H1 (cell line): Measurements from ENCODE around the gene ADCY1. TPM values are rescaled to one million over a fixed set of nuclear protein-coding genes. Genes with fewer than 3 reads are reported as not detected.

Source experiments
- CTCF ChIA-PET: fragments of 300-600 bp; sonication (Branson Sonifier 250); formaldehyde crosslinking; loops from one replicate; lab custom pipeline; 2021; ENCODE audit not compliant: partially characterized antibody; lab: Charles Lee
- POLR2A ChIA-PET: fragments of 300-600 bp; sonication (Branson Sonifier 250); formaldehyde crosslinking; loops from one replicate; lab custom pipeline; 2021; ENCODE audit warnings: inconsistent platforms; ENCODE audit not compliant: partially characterized antibody; lab: Charles Lee
- DNase-seq, 2 experiments: peaks; one replicate each; pipeline versions ENCODE4 v3.0.0 to v3.0.0-alpha.2; 2010 to 2022; ENCODE audit warnings: low spot score in 2 of 2, low read depth in 1 of 2, mixed read lengths in 1 of 2
- FAIRE-seq: peaks from 2 replicates; lab custom pipeline; 2011; peaks lifted over from hg19 to GRCh38; lab: Jason Lieb, UNC
- H2AFZ ChIP-seq: 2 replicates; pipeline ENCODE4 v1.8.1; 2012; ENCODE audit warnings: low read length, inconsistent platforms
- H2AK5ac ChIP-seq: 2 replicates; pipeline ENCODE4 v1.6.1; 2013; ENCODE audit warnings: low read depth, low read length
- H2BK120ac ChIP-seq: replicated peaks from 2 replicates; pipeline ENCODE3; 2013; ENCODE audit warnings: low read depth, low read length, inconsistent platforms
- H2BK12ac ChIP-seq: 2 replicates; pipeline ENCODE4 v1.6.1; 2013; ENCODE audit warnings: low read depth, low read length
- H2BK15ac ChIP-seq: 2 replicates; pipeline ENCODE4 v1.6.1; 2013; ENCODE audit warnings: low read length
- H2BK20ac ChIP-seq: 2 replicates; pipeline ENCODE4 v1.6.1; 2013; ENCODE audit warnings: low read length
- H2BK5ac ChIP-seq: 2 replicates; pipeline ENCODE4 v1.6.1; 2013; ENCODE audit warnings: low read depth, low read length
- H3K14ac ChIP-seq: 2 replicates; pipeline ENCODE4 v1.6.1; 2013; ENCODE audit warnings: inconsistent platforms; ENCODE audit not compliant: insufficient read length
- H3K18ac ChIP-seq: 2 replicates; pipeline ENCODE4 v1.6.1; 2013; ENCODE audit warnings: low read length; ENCODE audit errors: extremely low read depth
- H3K23ac ChIP-seq: 2 replicates; pipeline ENCODE4 v1.6.1; 2013; ENCODE audit warnings: inconsistent platforms; ENCODE audit not compliant: insufficient read length
- H3K23me2 ChIP-seq: 2 replicates; pipeline ENCODE4 v1.6.1; 2013; ENCODE audit warnings: low read depth, low read length
- H3K27ac ChIP-seq: 2 replicates; pipeline ENCODE4 v1.6.1; 2011; ENCODE audit warnings: low read depth, low read length, inconsistent platforms
- H3K27me3 ChIP-seq, 4 experiments: replicated peaks in 1 of 4; 1 replicate in 1 of 4; 2 replicates in 3 of 4; pipeline versions ENCODE4 v1.6.1 to v1.8.1; 2011 to 2013; ENCODE audit warnings: low read length in 3 of 4, mild to moderate bottlenecking in 3 of 4, inconsistent platforms in 2 of 4, mixed read lengths in 2 of 4, moderate library complexity in 1 of 4; ENCODE audit not compliant: control insufficient read depth in 3 of 4, insufficient read depth in 3 of 4; ENCODE audit errors: extremely low read depth in 1 of 4
- H3K36me3 ChIP-seq, 4 experiments: 2 replicates each; pipeline versions ENCODE4 v1.6.1 to v1.8.1; 2011 to 2013; ENCODE audit warnings: mild to moderate bottlenecking in 4 of 4, low read length in 3 of 4, moderate library complexity in 2 of 4, control low read depth in 1 of 4, inconsistent platforms in 1 of 4; ENCODE audit not compliant: insufficient read depth in 4 of 4, control insufficient read depth in 2 of 4
- H3K4ac ChIP-seq: replicated peaks from 2 replicates; pipeline ENCODE3; 2013; ENCODE audit warnings: low read length, low read depth, mixed read lengths, inconsistent platforms; ENCODE audit not compliant: insufficient read length
- H3K4me1 ChIP-seq, 4 experiments: replicated peaks in 1 of 4; 1 replicate in 1 of 4; 2 replicates in 3 of 4; pipeline versions ENCODE4 v1.6.1 to v1.8.1; 2011 to 2013; ENCODE audit warnings: low read length in 3 of 4, inconsistent platforms in 2 of 4, mixed read lengths in 1 of 4; ENCODE audit not compliant: insufficient read depth in 4 of 4, control insufficient read depth in 3 of 4
- H3K4me2 ChIP-seq, 2 experiments: 2 replicates each; pipeline versions ENCODE4 v1.6.1 to v1.8.1; 2011 to 2013; ENCODE audit warnings: low read depth in 2 of 2, low read length in 2 of 2, control low read depth in 1 of 2, inconsistent platforms in 1 of 2, mild to moderate bottlenecking in 1 of 2; ENCODE audit not compliant: insufficient read depth in 1 of 2
- H3K4me3 ChIP-seq, 4 experiments: fragments of 200-600, 300-600 bp in 1 of 4; sonication (generic), shearing (Covaris generic), sonication (Bioruptor Twin) in 1 of 4; 2 replicates each; pipeline versions ENCODE4 v1.5.1 to v1.8.1; 2011 to 2016; ENCODE audit warnings: low read length in 4 of 4, low read depth in 3 of 4, control low read depth in 2 of 4, inconsistent platforms in 2 of 4, mild to moderate bottlenecking in 2 of 4, mixed read lengths in 1 of 4, moderate library complexity in 1 of 4; ENCODE audit not compliant: insufficient read depth in 2 of 4; ENCODE audit errors: extremely low read depth in 1 of 4
- H3K56ac ChIP-seq: replicated peaks from 2 replicates; pipeline ENCODE3; 2013; ENCODE audit warnings: low read depth, mild to moderate bottlenecking, mixed read lengths, low read length, inconsistent platforms; ENCODE audit not compliant: insufficient read length
- H3K79me1 ChIP-seq: 2 replicates; pipeline ENCODE4 v1.6.1; 2013; ENCODE audit warnings: low read depth, low read length, control low read depth
- H3K79me2 ChIP-seq, 2 experiments: 2 replicates each; pipeline versions ENCODE4 v1.6.1 to v1.8.1; 2012 to 2013; ENCODE audit warnings: low read length in 2 of 2, mild to moderate bottlenecking in 2 of 2, inconsistent platforms in 1 of 2; ENCODE audit not compliant: insufficient read depth in 2 of 2, control insufficient read depth in 1 of 2
- H3K9ac ChIP-seq, 4 experiments: replicated peaks in 1 of 4; 1 replicate in 1 of 4; 2 replicates in 3 of 4; pipeline versions ENCODE4 v1.6.1 to v1.8.1; 2011 to 2013; ENCODE audit warnings: low read depth in 3 of 4, low read length in 3 of 4, control low read depth in 2 of 4, mild to moderate bottlenecking in 2 of 4, moderate library complexity in 2 of 4, inconsistent platforms in 1 of 4; ENCODE audit errors: extremely low read depth in 1 of 4
- H3K9me3 ChIP-seq, 2 experiments: 2 replicates each; pipeline versions ENCODE4 v1.6.1 to v1.8.1; 2012 to 2013; ENCODE audit warnings: mild to moderate bottlenecking in 2 of 2, moderate library complexity in 2 of 2, control low read depth in 1 of 2, inconsistent platforms in 1 of 2, low read depth in 1 of 2, low read length in 1 of 2, mixed read lengths in 1 of 2; ENCODE audit not compliant: insufficient read depth in 2 of 2
- H4K20me1 ChIP-seq, 2 experiments: replicated peaks in 1 of 2; 2 replicates each; pipeline versions ENCODE3 to v1.8.1; 2011 to 2013; ENCODE audit warnings: inconsistent platforms in 2 of 2, low read length in 2 of 2, mild to moderate bottlenecking in 1 of 2; ENCODE audit not compliant: insufficient read depth in 2 of 2, control insufficient read depth in 1 of 2
- H4K5ac ChIP-seq: 2 replicates; pipeline ENCODE4 v1.6.1; 2013; ENCODE audit warnings: low read length, low read depth, mixed read lengths, inconsistent platforms; ENCODE audit not compliant: insufficient read length
- H4K8ac ChIP-seq: 2 replicates; pipeline ENCODE4 v1.8.0; 2013; ENCODE audit warnings: mild to moderate bottlenecking, moderate library complexity, low read length, inconsistent platforms; ENCODE audit not compliant: insufficient read depth; ENCODE audit errors: extremely low read depth
- H4K91ac ChIP-seq: replicated peaks from 2 replicates; pipeline ENCODE3; 2013; ENCODE audit warnings: low read length, mixed read lengths, inconsistent platforms; ENCODE audit not compliant: insufficient read length
- ATF2 ChIP-seq: IDR thresholded peaks from 2 replicates; pipeline ENCODE4 v1.6.1; 2012; ENCODE audit warnings: low read length, inconsistent platforms
- EGR1 ChIP-seq: IDR thresholded peaks from 2 replicates; pipeline ENCODE4 v1.6.1; 2011; ENCODE audit warnings: low read depth, low read length, borderline replicate concordance
- HDAC2 ChIP-seq, 2 experiments: fragments of 300-600 bp in 1 of 2; sonication (generic) in 1 of 2; IDR thresholded peaks; 2 replicates each; pipeline ENCODE4 v1.6.1; 2011 to 2012; ENCODE audit warnings: low read depth in 2 of 2, low read length in 2 of 2, mild to moderate bottlenecking in 2 of 2, moderate library complexity in 2 of 2, borderline replicate concordance in 1 of 2, inconsistent platforms in 1 of 2
- KDM5A ChIP-seq: fragments of 200-600 bp; IDR thresholded peaks from 2 replicates; pipeline ENCODE4 v1.7.1; 2012; ENCODE audit warnings: mild to moderate bottlenecking, low read length, inconsistent platforms, mixed read lengths
- NANOG ChIP-seq: IDR thresholded peaks from 2 replicates; pipeline ENCODE4 v1.6.1; 2011; ENCODE audit warnings: low read length, low read depth, mild to moderate bottlenecking, inconsistent platforms; ENCODE audit not compliant: insufficient read depth, poor library complexity, severe bottlenecking
- NRF1 ChIP-seq: IDR thresholded peaks from 2 replicates; pipeline ENCODE4 v1.6.1; 2011; ENCODE audit warnings: mild to moderate bottlenecking, low read depth, low read length, improper control_type of control experiment
- SIN3A ChIP-seq, 2 experiments: IDR thresholded peaks in 1 of 2; conservative IDR thresholded peaks in 1 of 2; 2 replicates each; pipeline ENCODE4 v1.6.1; 2011 to 2012; ENCODE audit warnings: low read length in 2 of 2, improper control_type of control experiment in 1 of 2, low read depth in 1 of 2, mild to moderate bottlenecking in 1 of 2
- SIX5 ChIP-seq: IDR thresholded peaks from 2 replicates; pipeline ENCODE4 v1.6.1; 2011; ENCODE audit warnings: mild to moderate bottlenecking, low read depth, low read length
- SP4 ChIP-seq: IDR thresholded peaks from 2 replicates; pipeline ENCODE4 v1.6.1; 2012; ENCODE audit warnings: low read length, inconsistent platforms
- SRF ChIP-seq: IDR thresholded peaks from 2 replicates; pipeline ENCODE4 v1.6.1; 2011; ENCODE audit warnings: mild to moderate bottlenecking, low read depth, low read length, moderate library complexity
- SUZ12 ChIP-seq: fragments of 200-600 bp; sonication (generic); IDR thresholded peaks from 2 replicates; pipeline ENCODE4 v1.6.1; 2012; ENCODE audit warnings: mild to moderate bottlenecking, inconsistent platforms, low read length, moderate library complexity, mixed read lengths
- WGBS, 2 experiments: shearing (Covaris generic) in 1 of 2; methylation state at CpG; one replicate each; pipeline versions ENCODE4 v1.1.6 to v1.1.7; 2013 to 2015; ENCODE audit warnings: low lambda C conversion rate in 2 of 2, mixed read lengths in 2 of 2, inconsistent platforms in 1 of 2, low coverage in 1 of 2, missing lambda C conversion rate in 1 of 2; ENCODE audit not compliant: insufficient replicate concordance in 2 of 2, insufficient coverage in 1 of 2, insufficient read length in 1 of 2; ENCODE audit errors: extremely low coverage in 1 of 2, missing lambda C conversion rate in 1 of 2; 5-methylcytosine and 5-hydroxymethylcytosine counted together
- polyA plus RNA-seq, 7 experiments: library from polyadenylated mRNA; depleted of rRNA in 3 of 7; stranded (reverse) in 5 of 7; unstranded in 2 of 7; fragments of >200 nt in 5 of 7; fragments of 200-250 nt in 2 of 7; gene quantifications; 1 replicate in 5 of 7; 2 replicates in 1 of 7; 4 replicates in 1 of 7; pipeline versions ENCODE4 v1.2.1 to v1.2.3, GENCODE V29; 2011 to 2013; ENCODE audit warnings: missing spikeins in 2 of 7, mixed read lengths in 2 of 7
- total RNA-seq: library from RNA; stranded (reverse); fragmentation: NEBNext Ultra II Directional; extraction: Animal tissue kit (Norgen Biotek cat#: 25700); gene quantifications from 2 replicates; pipeline ENCODE4 v1.2.1, GENCODE V29; 2021
- TF ChIP-seq, protein P1 (sequence below): IDR thresholded peaks from 2 replicates; pipeline ENCODE4 v1.6.1; 2011; ENCODE audit warnings: low read depth, mild to moderate bottlenecking, low read length; ENCODE audit not compliant: insufficient read depth

Gene ADCY1
- total and polyA plus RNA-seq, 2 of the 8 experiments (the other 6 are each of a cell fraction or from before 2014, with no cell fraction given), result 7.9 to 26.9 TPM

- Histone ChIP-seq H2BK20ac (no peak overlapping the region; the same call in 1 of the 2 replicates), H4K8ac (no peak overlapping the region), H3K18ac (no peak overlapping the region), H2BK5ac (no peak overlapping the region), H3K9ac (no peak overlapping the region), H3K4ac (no peak overlapping the region), H3K23ac (no peak overlapping the region), H3K27ac (no peak overlapping the region), H3K14ac (no peak overlapping the region), H3K27me3 (peaks cover 7 to 33% (median 29%) of the 10 kb centered on the region in 4 experiments), H4K20me1 (peaks cover 0 to 2% of the 10 kb centered on the region in 2 experiments), H2BK120ac (no peak overlapping the region), H2BK15ac (no peak overlapping the region), H2AK5ac (no peak overlapping the region), H3K4me1 (peaks cover 5 to 16% (median 9%) of the 10 kb centered on the region in 4 experiments), H2AFZ (no peak overlapping the region), H3K4me3 (no peak overlapping the region), H3K9me3 (no peaks in the 10 kb centered on the region), H4K5ac (no peak overlapping the region), H2BK12ac (no peak overlapping the region), H3K36me3 (no peaks in the 10 kb centered on the region), H3K56ac (no peak overlapping the region), H3K4me2 (no peak overlapping the region), H3K79me2 (no peaks in the 10 kb centered on the region), H4K91ac (no peak overlapping the region), H3K79me1 (no peaks in the 10 kb centered on the region), H3K23me2 (peaks cover 18% of the 10 kb centered on the region)
- FAIRE-seq, result no peak
- 93% methylated on average over 9 of the region's 9 CpGs; no CpG with 5 or more reads in 1 of the 2 experiments for WGBS, 2 experiments
- CTCF ChIA-PET, result no interaction called here
- no peak for DNase-seq
- POLR2A ChIA-PET, result no interaction called here
- TF ChIP-seq SP4, result no peak
- no peak for TF ChIP-seq SUZ12
- no peak for TF ChIP-seq ATF2
- no peak for TF ChIP-seq EGR1
- TF ChIP-seq, protein P1, sequence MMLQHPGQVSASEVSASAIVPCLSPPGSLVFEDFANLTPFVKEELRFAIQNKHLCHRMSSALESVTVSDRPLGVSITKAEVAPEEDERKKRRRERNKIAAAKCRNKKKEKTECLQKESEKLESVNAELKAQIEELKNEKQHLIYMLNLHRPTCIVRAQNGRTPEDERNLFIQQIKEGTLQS, result no peak
- TF ChIP-seq SIN3A (conservative IDR thresholded peaks at IDR 0.05 in 1 of 2, IDR thresholded peaks at IDR 0.05 in 1 of 2; ENCODE audit: low read depth in 1 of 2, low read length in 2 of 2), result no peak
- TF ChIP-seq HDAC2 (IDR thresholded peaks at IDR 0.05; ENCODE audit: borderline replicate concordance in 1 of 2, low read depth in 2 of 2, low read length in 2 of 2), result no peak
- TF ChIP-seq NANOG, result no peak
- TF ChIP-seq NRF1, result no peak
- TF ChIP-seq SIX5, result no peak
- no peak for TF ChIP-seq SRF
- no peak for TF ChIP-seq KDM5A
Observed at GRCh38 chr7:45570797-45571196, 3.4 kb upstream of the ADCY1 start.
